Kidney (tissue), 14 donors: ENCODE data around the gene ESRRG. TPM values are rescaled to one million over a fixed set of nuclear protein-coding genes. Genes with fewer than 3 reads are reported as not detected.

Source experiments
- DNase-seq, 5 donors: peaks; one replicate each; pipeline ENCODE4 v3.0.0-alpha.2; 2013 to 2020
- FAIRE-seq: peaks from 2 replicates; lab custom pipeline; 2012; peaks lifted over from hg19 to GRCh38; lab: Jason Lieb, UNC
- H3K27ac ChIP-seq, 2 donors: one replicate each; pipeline ENCODE4 v1.7.0; 2013; ENCODE audit warnings: low read depth in 2 of 2, low read length in 2 of 2, inconsistent platforms in 1 of 2
- H3K27me3 ChIP-seq: one replicate; pipeline ENCODE4 v1.7.1; 2013; ENCODE audit warnings: low read length, inconsistent platforms; ENCODE audit not compliant: control insufficient read depth, insufficient read depth
- H3K36me3 ChIP-seq, 3 donors: one replicate each; pipeline versions ENCODE4 v1.7.0 to v1.7.1; 2013; ENCODE audit warnings: low read length in 3 of 3, control low read depth in 1 of 3, inconsistent platforms in 1 of 3; ENCODE audit not compliant: insufficient read depth in 3 of 3, control insufficient read depth in 2 of 3
- H3K4me1 ChIP-seq, 3 donors: one replicate each; pipeline versions ENCODE4 v1.7.0 to v1.7.1; 2013; ENCODE audit warnings: low read length in 3 of 3, inconsistent platforms in 1 of 3, low read depth in 1 of 3; ENCODE audit not compliant: control insufficient read depth in 2 of 3, insufficient read depth in 2 of 3
- H3K4me3 ChIP-seq, 3 donors: one replicate each; pipeline versions ENCODE4 v1.7.0 to v1.8.1; 2013; ENCODE audit warnings: low read length in 3 of 3, control low read depth in 1 of 3, inconsistent platforms in 1 of 3
- H3K9ac ChIP-seq, 3 donors: one replicate each; pipeline versions ENCODE4 v1.7.0 to v1.7.1; 2013; ENCODE audit warnings: low read length in 3 of 3, control low read depth in 1 of 3, inconsistent platforms in 1 of 3
- H3K9me3 ChIP-seq, 3 donors: one replicate each; pipeline versions ENCODE4 v1.7.0 to v1.7.1; 2013; ENCODE audit warnings: low read length in 3 of 3, control low read depth in 1 of 3, inconsistent platforms in 1 of 3; ENCODE audit not compliant: control insufficient read depth in 2 of 3, insufficient read depth in 1 of 3
- intact Hi-C: fragments of 100-400 bp; cut with DNase I; formaldehyde crosslinking; loops from one replicate; pipeline ENCODE4 v1.11.1; 2022
- polyA plus RNA-seq: library from polyadenylated mRNA; stranded (reverse); fragments of 350-450 nt; fragmentation: Illumina TruSeq; extraction: RNeasy Lipid Tissue Mini Kit (QIAGEN cat#74804); gene quantifications from one replicate; pipeline ENCODE4 v1.2.3, GENCODE V29; 2014; ENCODE audit warnings: low read depth, low replicate concordance; ENCODE audit not compliant: insufficient read depth
- total RNA-seq: library from RNA; stranded (reverse); fragmentation: NEBNext Ultra II Directional; extraction: Animal tissue kit (Norgen Biotek cat#: 25700); gene quantifications from one replicate; pipeline ENCODE4 v1.2.1, GENCODE V29; 2021
- TF ChIP-seq, protein P1 (sequence below): IDR thresholded peaks from 3 replicates; pipeline ENCODE4 v1.5.1; 2012; ENCODE audit warnings: mild to moderate bottlenecking, moderate library complexity, borderline replicate concordance; ENCODE audit not compliant: insufficient read depth; ENCODE audit errors: extremely low read depth
- donor health status: control.
- donor health status: control.
- donor health status: control.
- donor health status: control.
- donor health status: control.
- donor health status: DM: yes; HTN: yes; CAD: no.
- donor health status: Normal renal cell carcinoma (clear cell type).

Gene ESRRG
- total and polyA plus RNA-seq, 2 donors from 2014 or later = 11.9 to 25.3 TPM

DNA sequence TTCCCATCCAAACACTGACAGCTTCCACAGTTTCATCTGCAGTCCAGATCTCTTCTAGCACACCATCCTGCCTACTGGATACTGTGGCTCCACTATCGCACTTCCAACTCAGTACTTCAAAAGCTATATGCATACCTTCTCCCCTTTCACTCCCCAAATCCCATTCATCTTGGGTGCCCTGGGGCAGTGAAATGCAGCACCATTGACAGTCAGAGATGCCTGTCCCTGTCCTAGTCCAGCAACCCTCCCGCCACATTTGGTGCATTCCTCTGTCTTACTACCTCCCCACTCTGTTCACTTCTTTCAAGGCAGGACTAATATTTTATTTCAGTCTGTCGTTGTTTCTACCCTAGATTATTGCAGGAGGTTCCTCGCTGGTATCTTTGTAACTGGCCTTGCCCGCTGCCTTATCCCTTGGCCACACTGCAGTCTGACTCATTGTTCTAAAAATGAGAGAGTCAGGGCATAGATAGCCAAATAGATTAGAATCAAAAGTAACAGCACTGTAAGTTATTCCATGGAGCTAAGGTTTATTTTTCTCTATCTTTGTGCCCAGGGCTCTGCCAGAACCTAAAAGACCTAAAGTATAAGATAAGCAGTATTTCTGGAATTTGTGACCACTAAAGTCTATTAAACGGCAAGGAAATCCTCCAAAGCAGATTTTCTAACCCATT is 96.7 kb downstream of the ESRRG start:
- H3K36me3 ChIP-seq = no peaks in the 10 kb centered on the region
- H3K27ac ChIP-seq = no peak overlapping the region
- no peak overlapping the region for H3K4me3 ChIP-seq
- DNase-seq (no peak), FAIRE-seq (no peak)
- H3K27me3 ChIP-seq = no peaks in the 10 kb centered on the region
- no peaks in the 10 kb centered on the region for H3K9me3 ChIP-seq
- intact Hi-C loops = no loop called here
- TF ChIP-seq, protein P1, sequence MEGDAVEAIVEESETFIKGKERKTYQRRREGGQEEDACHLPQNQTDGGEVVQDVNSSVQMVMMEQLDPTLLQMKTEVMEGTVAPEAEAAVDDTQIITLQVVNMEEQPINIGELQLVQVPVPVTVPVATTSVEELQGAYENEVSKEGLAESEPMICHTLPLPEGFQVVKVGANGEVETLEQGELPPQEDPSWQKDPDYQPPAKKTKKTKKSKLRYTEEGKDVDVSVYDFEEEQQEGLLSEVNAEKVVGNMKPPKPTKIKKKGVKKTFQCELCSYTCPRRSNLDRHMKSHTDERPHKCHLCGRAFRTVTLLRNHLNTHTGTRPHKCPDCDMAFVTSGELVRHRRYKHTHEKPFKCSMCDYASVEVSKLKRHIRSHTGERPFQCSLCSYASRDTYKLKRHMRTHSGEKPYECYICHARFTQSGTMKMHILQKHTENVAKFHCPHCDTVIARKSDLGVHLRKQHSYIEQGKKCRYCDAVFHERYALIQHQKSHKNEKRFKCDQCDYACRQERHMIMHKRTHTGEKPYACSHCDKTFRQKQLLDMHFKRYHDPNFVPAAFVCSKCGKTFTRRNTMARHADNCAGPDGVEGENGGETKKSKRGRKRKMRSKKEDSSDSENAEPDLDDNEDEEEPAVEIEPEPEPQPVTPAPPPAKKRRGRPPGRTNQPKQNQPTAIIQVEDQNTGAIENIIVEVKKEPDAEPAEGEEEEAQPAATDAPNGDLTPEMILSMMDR = no peak
- no peak overlapping the region for H3K9ac ChIP-seq
- H3K4me1 ChIP-seq = no peaks in the 10 kb centered on the region

DNA sequence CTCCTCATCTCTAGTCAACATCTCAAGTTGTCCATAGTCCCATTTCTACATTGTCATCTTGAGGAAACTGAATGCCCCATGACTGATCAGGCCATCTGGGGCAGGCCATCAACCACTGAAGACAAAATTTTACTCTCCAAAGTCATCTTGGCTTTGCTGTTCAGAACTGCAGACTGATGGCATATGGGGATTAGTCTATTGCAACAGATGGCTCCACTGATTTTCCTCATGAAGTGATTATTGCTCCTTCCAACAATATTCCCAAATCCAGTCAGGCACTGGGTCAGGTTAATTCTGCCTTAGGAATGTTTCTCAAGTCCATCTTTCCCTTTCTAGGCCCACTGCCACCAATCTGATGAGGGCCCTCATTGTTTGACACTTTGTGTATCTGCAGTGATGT is 101.7 kb downstream of the ESRRG start:
- intact Hi-C loops = no loop called here
- TF ChIP-seq, protein P1 = no peak

DNA sequence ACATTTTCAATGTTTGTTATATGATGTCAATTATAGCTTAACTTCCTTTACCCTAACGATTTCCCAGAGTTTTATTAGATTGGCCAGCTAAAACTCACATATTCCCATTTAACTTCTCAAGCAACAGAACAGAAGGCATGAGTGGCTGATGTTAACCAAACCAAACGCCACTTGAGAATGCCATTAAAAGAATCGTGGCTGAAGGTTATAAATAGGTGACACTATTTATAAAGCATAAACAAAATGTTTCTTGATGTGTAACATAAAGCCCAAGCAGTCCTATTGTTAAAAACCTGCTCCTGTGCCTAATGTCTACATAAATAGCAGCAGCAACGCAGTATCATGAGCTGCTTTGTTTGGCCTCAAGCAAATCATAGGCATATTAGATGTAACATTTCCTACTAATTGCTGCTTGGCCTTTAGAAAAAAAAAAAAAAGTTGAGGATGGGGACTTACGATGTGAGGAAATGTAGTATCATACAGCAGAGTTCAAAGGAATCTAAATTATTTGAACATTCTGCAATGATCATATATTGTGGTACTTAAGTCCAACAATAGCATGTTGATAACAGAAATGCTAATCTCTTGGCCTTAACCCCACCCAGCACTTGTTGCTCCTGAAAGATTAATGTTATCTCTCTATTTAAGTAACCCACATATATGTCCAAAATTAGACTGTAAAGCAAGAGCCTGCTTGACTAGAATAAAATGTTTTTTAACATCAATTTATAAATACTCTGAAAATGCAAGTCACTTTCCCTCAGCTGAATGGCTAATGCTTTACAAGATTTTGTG is 106.0 kb downstream of the ESRRG start:
- FAIRE-seq = no peak
- no peak overlapping the region for H3K9ac ChIP-seq
- TF ChIP-seq, protein P1 = no peak
- no peak overlapping the region for H3K27ac ChIP-seq
- no peaks in the 10 kb centered on the region for H3K4me1 ChIP-seq
- H3K4me3 ChIP-seq = no peak overlapping the region
- H3K36me3 ChIP-seq = peaks cover 0 to 2% (median 0%) of the 10 kb centered on the region in 3 donors
- no peaks in the 10 kb centered on the region for H3K27me3 ChIP-seq
- intact Hi-C loops = no loop called here
- no peak for DNase-seq
- H3K9me3 ChIP-seq = no peaks in the 10 kb centered on the region

More for the DNA sequence above, 101.7 kb downstream of the ESRRG start:
- DNase-seq (no peak), FAIRE-seq (no peak)
- Histone ChIP-seq H3K9me3 (no peaks in the 10 kb centered on the region), H3K9ac (no peak overlapping the region), H3K36me3 (no peaks in the 10 kb centered on the region), H3K27ac (no peak overlapping the region), H3K4me3 (no peak overlapping the region), H3K27me3 (no peaks in the 10 kb centered on the region), H3K4me1 (no peaks in the 10 kb centered on the region)
